C4-2B (cell line): ENCODE data around the gene NXPH2.
A peak's percentile ranks its signal among the peaks of the same experiment; 100 is the strongest.

Experiments used
- H3K27ac ChIP-seq: fragments of 450-650 bp; 2 replicates; pipeline ENCODE4 v1.5.1; 2017
- ZFX ChIP-seq: fragments of 450-650 bp; IDR thresholded peaks from 2 replicates; pipeline ENCODE4 v1.6.1; 2017
- TF ChIP-seq, protein P1 (sequence below): fragments of 450-650 bp; conservative IDR thresholded peaks from 2 replicates; pipeline ENCODE4 v1.5.1; 2017; ENCODE audit warnings: mild to moderate bottlenecking

NXPH2 gene

DNA sequence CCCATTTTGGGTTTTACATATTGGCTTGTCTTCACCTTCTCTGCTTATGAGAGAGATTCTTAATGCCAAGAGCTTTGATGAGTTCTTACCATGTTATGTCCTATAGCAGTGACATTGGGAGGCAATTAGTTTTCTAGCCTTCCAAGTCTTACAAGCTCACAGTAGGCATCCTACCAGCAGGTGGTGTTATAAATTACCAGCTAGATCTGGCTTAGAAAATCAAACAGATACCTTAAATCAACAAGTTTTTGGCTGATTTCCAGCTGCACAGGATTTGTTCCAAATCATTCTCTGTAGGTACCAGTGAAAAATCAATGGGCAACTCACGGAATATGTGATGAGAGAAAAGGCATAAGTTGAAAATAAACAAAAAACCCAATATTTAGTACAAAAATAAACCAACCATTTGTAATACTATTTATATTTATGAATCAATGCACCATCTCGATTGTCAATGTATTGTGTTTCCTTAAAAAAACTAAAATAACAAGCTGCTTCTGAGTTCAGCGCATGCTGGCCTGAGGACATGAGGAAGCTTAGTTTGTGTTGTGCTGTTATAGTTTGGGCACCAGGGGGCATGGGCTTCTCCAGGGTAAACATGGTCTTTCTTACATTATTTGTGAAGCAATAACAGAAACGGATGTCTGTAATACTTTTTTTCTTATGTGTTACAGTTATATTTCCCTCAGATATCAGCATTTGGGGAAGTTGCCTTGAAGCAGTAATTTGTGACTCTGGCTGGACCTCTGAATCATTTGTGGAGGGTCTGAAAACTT, 34.1 kb upstream of the NXPH2 start:
- no peak overlapping the region for H3K27ac ChIP-seq
- TF ChIP-seq ZFX: no peak
- TF ChIP-seq, protein P1, sequence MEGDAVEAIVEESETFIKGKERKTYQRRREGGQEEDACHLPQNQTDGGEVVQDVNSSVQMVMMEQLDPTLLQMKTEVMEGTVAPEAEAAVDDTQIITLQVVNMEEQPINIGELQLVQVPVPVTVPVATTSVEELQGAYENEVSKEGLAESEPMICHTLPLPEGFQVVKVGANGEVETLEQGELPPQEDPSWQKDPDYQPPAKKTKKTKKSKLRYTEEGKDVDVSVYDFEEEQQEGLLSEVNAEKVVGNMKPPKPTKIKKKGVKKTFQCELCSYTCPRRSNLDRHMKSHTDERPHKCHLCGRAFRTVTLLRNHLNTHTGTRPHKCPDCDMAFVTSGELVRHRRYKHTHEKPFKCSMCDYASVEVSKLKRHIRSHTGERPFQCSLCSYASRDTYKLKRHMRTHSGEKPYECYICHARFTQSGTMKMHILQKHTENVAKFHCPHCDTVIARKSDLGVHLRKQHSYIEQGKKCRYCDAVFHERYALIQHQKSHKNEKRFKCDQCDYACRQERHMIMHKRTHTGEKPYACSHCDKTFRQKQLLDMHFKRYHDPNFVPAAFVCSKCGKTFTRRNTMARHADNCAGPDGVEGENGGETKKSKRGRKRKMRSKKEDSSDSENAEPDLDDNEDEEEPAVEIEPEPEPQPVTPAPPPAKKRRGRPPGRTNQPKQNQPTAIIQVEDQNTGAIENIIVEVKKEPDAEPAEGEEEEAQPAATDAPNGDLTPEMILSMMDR: peak; percentile 57

DNA sequence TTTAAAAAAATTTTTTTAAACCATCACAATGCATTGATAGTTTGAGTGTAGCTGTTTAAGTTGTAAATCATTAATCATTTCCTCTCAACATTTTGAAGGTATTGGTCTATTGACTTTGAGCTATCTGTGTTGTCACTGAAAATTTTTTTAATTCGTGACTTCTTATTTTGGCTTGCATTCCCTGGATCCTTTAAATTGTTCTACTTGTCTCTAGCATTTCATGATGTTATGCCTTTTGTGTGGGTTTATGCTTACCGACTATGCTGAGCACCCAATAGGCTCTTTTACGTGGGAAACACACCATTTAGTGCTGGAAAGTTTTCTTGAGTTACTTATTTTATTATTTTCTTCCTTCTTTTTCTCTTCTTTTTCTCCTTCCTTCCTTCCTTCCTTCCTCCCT, 31.2 kb upstream of the NXPH2 start:
- TF ChIP-seq, protein P1: no peak
- no peak for TF ChIP-seq ZFX
- no peak overlapping the region for H3K27ac ChIP-seq

DNA sequence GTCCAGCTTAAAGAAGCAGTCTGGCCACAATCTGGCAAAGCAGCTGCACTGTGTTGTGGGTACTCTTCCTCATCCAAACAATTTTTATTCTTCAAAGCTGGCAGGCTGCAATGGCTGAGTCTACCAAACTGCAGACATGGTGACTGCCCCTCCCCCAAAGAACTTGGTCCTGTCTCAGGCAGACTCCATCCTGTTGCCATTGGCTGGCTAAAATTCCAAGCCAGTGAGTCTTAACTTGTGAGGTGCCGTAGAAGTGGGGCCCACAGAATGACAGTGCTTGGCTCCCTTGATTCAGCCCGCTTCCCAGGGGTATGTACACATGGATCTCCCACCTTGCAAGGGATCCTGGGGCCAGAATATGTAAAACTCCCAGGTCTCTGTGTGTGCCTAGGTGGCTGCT, 14.5 kb upstream of the NXPH2 start:
- H3K27ac ChIP-seq: no peak overlapping the region
- TF ChIP-seq ZFX: no peak
- TF ChIP-seq, protein P1: no peak

DNA sequence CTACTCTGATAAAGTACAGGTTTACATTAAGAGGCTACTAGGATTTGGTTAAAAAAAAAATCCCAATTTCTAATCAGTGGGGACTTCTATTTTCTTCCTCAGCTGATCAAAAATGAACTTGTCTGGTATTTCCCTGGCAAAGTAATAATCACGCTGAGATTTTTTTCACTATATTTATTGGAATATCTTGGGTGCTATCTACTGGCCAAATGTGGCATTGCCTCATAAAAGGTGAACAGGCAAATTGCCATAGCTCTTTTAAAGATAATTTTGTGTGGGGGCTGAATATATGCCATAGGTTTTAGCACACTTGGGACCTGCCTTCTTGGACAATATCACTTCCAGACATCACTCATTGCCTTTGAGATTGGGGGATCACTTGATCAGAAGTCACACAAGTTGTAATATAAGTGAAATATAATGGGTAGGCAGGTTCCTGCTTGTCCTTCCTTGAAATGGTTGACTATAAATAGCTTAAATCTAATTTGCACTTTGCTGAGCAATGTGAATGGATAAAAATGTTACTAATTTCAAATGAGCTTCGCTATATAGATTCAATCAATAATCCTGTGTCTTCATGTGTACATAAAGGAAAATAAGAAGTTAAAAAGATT, 7.0 kb upstream of the NXPH2 start:
- no peak overlapping the region for H3K27ac ChIP-seq
- no peak for TF ChIP-seq ZFX
- TF ChIP-seq, protein P1: peak; percentile 82

DNA sequence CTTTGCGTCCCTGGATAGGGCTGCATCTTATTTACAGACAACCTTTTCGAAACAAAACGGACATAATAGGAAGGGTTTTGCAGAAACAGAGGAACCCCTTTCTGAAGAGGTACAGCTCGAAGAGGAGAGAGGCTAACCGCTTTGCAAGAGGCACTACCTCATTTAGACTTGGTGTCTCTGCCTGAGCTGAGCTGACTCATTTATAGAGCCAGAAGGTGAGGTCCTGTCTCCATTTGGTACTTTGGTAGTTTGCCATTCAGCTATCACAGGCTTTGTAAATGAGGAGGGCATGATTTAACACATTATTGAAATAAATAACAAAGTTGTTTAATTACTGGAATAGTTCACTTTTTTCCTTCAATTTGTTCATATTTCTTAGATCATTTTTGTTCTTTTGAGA, 2.2 kb upstream of the NXPH2 start:
- no peak overlapping the region for H3K27ac ChIP-seq
- no peak for TF ChIP-seq ZFX
- TF ChIP-seq, protein P1: no peak

DNA sequence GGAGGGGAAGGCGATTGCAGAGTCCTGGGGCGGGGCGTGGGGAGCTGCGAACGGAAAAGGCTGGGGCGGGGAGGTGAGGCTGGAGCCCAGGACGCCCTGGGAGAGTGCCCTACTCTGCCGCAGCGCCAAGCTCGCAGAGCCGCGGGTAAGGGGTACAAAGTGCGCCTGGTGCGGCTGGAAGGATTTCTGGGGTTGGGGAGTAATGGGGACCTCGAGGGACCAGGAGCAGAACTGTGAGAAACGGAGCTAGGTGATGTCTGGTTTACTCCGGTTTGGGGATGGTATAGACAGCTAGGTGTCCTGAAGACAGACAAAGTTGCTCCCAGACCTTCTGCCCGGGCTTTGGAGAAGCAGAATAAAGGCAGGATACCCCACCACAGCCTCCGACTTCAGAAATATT, 718 bp upstream of the NXPH2 start:
- H3K27ac ChIP-seq: no peak overlapping the region
- no peak for TF ChIP-seq ZFX
- TF ChIP-seq, protein P1: no peak

DNA sequence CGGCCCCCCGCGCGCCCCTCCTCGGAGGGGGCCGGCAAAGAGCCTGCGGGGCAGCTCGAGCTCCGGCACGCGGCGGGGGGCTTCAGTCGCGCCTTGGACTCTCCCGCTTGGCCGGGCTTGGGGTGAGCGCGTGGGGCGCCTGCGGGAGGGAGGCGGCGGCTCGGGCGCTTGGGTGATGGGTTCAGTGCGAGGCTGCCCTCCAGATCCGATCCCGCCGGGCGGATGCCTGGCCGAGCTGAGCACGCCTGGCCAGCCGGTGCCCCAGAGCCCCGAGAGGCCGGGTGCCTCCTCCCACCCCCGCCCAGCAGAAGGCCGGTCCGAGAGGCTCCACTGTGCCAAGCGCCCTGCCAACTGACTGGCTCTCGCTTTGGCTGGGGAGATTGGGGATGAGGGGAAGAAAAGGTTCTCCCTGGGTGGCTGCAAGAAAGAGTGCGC, 273 bp upstream of the NXPH2 start:
- no peak overlapping the region for H3K27ac ChIP-seq
- no peak for TF ChIP-seq ZFX
- TF ChIP-seq, protein P1: no peak
